Embryonic facial prominence (tissue), 1 donor: Measurements from ENCODE around the gene PHF2.

ENCODE experiments used
- DNase-seq: peaks from one replicate; pipeline ENCODE4 v3.0.0-alpha.2; 2016; ENCODE audit errors: extremely low spot score

Gene PHF2

DNA sequence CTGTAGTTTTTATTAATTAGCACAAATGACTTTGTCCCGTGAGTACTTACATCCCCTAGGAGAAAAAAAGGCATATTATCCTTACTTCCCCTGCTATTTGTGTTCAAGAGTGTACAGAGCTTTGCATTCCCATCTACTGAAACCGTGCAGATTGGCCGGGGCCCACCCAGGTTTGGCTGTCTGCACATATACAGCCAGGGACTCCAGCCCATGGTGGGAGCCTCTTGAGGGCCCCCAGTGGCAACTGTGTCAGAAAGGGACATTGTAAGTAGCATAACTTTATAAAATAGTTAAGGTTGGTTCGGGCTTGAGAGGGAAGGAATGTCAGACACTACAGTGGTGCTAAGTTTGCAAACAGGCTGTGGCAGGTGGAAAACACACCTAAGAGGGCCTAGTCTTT, 24.7 kb downstream of the PHF2 start:
- no peak for DNase-seq

DNA sequence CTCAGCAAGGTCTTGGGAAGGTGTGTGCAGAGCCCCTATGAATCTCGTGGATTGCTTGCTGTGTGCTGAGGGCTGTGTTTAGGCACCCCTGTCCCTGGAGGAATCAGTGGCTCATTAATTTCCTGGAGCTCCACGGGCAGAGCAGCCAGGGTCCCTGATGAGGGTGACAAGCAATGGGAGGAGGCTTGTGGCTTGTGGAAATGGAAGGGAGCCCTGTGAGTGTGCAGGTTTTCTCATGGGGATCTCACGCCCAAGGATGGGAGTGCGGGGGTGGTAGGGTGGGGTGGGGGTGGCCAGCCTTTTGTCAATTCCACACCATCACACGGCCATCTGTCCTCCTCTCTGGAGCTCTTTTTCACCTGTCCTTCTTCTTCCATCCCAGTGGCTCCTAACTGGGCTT, 25.3 kb downstream of the PHF2 start:
- DNase-seq: no peak

DNA sequence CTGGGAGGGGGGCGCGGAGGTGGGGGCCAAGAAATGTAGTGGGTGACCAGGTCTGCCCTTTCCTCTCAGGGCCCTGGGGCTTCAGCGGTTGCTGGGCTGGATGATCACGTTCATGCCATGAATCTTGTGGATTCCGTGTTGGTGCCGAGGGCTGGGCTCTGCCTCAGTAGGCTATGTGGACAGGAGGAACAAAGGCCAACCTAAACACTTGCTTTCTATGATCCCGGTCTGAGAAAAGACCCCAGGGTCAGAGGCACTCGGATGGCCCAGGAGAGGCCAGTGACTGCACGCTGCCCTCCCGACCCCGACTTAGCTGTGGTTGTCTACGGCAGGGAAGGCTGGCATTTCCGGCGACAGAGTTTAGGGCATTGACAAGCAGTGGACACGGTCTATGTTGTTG, 26.6 kb downstream of the PHF2 start:
- DNase-seq: no peak

DNA sequence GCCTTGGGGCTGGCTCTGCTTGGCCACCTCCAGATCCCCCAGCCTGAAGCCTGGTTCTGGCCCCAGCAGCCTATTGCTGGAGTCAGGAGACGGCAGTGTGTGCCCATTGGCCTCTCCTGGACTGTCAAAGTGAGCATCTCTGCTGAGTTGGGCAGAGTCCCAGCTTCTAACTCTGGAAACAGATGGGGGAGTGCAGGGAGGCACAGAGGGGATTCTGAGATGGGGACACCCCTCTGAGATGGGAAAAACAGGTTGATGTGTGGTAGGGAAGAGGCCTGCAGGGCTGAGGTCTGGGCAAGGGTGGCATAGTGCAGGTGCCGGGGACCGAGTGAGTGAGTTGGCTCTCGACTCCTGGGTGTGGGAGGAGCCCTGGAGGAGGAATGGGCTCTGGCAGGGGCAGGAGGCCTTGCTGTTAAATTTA, 27.5 kb downstream of the PHF2 start:
- no peak for DNase-seq

DNA sequence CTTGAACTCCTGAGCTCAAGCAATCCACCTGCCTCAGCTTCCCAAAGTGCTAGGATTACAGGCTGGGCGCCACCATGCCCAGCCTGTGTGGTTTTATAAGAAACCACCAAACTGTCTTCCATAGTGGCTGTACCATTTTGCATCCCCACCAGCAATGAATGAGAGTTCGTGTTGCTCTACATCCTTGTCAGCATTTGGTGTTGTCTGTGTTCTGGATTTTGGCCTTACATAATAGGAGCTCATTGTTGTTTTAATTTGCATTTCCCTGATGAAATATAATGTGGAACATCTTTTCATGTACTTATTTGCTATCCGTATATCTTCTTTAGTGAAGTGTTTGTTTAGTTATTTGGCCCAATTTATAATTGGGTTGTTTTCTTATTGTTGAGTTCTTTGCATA, 29.8 kb downstream of the PHF2 start:
- no peak for DNase-seq

DNA sequence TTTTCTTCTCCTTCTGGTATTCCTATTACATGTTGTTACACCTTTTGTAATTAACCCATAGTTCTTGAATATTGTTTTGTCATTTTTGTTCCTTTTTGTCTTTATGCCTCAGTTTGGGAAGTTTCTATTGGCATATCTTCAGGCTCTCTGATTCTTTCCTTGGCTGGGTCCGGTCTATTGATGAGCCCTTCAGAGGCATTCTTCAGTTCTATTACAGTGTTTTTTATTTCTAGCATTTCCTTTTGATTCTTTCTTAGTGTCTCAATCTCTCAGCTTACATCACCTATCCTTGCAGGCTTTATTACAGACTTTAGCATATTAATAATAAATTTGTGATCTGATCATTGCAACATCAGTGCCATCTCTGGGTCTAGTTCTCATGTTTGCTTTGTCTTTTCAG, 33.8 kb downstream of the PHF2 start:
- no peak for DNase-seq

DNA sequence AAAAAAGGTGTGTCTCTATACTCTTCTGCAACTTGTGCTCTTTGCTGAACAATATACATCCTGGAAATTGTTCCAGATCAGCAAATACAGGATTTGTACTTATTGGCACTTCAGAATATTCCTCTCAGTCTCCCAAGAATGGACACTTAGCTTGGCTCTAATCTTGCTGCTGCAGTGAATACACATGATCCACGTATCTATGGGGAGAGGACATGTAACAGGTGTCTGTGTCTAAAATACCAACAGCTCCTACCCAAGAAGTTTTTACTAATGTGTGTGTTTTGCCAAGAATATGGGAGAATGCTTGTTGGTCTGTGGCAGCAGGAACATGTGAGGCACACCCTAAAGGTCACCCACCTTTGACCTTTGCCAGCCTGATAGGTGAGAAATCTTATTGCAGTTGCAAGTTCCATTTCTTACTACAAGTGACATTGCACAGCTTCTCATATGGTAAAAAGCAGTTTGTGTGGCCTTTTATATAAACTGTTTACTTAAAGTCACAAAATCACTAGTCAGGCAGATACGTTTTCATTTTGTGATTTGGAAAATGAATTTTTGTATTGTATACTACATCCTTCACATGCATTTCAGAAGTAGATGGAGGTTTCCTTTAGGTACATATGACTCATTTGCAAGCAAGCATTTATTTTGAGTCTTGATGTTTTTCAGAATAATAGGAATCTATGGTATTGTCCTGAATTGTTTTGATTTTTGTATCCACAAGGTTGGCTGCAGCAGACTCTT, 35.8 kb downstream of the PHF2 start:
- DNase-seq: no peak

DNA sequence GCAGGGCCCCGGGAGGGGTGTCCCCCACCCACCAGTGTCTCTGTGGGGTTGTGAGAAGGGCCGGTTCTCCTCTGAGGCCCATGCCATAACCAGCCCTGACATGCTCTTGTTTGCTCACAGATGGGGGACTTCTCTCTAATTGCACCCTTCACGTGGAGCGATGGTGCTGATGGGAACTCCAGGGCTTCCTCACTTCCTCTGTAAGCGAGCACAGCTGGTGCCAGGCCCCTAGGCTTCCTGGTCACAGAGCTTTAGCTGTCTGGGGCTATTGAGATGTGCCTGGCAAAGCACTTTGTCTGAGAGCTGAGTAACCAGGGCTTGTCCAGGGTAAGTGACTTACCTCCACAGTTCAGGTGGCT, 36.4 kb downstream of the PHF2 start:
- no peak for DNase-seq

DNA sequence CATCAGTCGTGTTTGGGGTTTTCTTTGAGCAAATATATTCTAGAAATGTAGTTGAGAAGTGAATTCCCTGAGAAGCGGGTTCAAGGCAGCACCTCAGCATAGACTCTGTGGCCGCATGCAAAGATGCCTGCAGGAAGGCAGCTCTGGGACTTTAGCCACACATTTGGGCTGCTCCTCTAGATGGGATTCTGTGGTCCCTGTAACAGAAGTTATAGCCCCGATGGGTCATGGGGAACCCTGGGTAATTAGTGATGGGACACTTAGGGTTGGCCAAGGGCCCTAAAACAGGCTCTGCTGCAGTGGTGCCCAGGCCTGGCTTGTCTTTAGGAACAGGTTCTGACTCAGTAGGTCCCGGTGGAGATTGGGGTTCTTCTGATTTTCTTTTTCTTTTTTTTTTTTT, 36.8 kb downstream of the PHF2 start:
- DNase-seq: no peak

DNA sequence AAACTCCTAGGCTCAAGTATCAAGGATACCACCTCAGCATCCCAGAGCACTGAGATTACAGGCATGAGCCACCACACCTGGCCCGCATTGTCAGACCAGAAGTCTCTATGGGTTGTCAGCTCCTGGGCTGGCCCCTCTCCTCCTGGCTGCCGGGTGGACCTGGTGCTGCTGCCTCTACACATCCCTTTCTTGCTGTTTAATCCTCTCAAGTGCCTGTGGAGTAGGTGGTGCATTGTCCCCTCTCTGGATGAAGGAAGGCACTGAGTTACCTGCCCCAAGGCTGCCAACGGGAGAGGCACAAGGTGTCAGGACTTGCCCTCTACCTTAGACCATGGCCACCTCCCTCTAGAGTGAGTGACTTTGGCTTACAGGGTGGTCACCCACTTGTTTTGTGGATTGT, 37.4 kb downstream of the PHF2 start:
- DNase-seq: no peak

DNA sequence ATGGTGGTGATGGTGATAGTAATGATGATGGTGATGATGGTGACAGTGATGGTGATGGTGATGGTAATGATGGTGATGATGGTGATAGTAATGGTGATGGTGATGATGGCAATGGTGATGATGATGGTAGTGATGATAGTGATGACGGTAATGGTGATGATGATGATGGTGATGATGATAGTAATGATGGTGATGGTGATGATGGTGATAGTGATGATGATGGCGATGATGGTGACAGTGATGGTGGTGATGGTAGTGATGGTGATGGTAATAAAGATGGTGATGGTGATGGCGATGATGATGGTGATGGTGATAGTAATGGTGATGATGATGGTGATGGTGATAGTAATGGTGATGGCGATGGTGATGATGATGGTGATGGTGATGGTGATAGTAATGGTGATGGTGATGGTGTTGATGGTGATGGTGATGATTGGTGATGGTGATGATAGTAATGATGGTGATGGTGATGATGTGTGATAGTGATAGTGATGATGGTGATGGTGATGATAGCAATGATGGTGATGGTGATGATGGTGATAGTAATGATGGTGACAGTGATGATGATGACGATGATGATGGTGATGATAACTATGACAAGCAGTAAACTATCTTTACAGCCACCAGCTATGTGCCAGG, 38.6 kb downstream of the PHF2 start:
- no peak for DNase-seq

DNA sequence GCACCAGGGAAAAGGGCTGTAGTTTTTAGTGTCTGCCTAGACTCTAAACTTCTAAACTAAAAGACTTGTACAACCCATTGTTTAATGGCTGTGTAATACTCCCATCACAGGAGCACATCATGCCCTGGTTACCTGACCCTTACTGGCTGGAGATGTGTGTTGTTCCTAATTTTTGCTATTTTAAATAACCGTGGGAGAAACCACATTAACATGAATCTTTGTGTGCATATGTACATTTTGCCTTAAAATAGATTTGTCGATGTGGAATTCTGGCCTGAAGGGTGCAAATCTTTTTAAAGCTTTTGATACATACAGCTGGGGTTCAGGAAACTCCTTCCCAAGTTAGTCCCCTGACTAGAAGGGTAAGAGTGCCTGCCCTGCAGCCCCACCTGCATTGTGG, 39.7 kb downstream of the PHF2 start:
- DNase-seq: no peak

DNA sequence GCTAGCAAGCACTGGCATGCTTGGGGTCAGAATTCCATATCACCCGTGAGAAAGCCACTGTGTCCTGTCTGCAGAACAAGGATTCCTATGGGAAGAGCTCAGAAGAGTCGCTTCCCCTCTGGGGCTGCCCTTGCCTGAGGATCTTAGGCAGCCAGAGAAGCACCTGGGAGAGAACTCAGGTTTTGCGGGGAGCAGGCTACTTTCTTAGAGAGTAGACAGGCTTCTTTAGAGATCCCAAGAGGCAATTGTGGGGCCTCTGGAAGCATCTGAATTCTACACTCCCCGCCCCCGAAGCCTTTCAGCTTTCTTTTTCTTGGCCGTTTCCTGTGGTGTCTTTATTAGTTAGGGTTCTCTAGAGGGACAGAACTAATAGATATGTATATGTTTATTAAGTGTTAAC, 40.9 kb downstream of the PHF2 start:
- no peak for DNase-seq

DNA sequence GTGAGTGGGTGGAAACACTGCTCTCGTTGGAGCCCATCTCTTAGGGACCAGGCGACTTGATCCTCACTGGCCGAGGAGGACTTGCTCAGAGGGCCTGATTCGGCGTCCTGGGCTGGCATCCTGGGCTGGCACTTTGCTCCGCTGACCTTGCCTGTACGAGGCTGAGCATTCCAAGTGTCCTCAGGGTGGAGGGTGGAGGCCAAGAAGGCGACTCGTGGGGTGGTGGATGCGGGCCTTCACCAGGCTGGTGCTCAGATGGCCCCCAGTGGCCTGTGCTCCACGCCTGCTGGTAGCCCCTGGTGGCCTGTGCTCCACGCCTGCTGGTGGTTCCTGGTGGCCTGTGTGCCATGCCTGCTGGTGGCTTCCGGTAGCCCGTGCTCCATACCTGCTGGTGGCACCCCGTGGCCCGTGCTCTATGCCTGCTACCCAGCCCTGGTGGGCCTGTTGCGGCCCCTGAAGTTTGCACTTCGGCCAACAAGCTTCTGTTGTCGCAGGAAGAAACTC, 42.9 kb downstream of the PHF2 start:
- no peak for DNase-seq

DNA sequence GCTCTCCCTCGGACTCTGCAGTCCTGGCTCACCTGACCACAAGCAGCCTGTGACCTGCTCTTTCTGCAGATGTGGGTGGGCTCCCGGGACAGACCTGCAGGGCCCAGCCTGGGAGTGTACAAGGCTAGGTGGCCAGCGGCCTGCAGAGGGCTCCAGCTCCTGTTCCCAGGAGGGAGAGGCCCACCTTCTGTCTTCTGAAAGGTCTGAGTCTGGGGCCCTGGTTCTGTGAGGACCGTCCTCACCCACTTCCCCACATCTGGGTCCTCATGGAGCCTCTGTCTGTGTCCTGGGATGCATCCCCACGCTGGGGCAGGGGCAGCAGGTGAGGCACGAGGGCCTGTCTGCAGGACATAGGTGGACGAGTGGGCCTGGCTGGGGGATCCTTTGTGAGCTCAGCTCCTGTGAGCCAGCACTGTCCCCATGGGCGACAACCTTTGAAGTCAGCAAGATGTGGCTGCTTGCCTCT, 43.7 kb downstream of the PHF2 start:
- no peak for DNase-seq

DNA sequence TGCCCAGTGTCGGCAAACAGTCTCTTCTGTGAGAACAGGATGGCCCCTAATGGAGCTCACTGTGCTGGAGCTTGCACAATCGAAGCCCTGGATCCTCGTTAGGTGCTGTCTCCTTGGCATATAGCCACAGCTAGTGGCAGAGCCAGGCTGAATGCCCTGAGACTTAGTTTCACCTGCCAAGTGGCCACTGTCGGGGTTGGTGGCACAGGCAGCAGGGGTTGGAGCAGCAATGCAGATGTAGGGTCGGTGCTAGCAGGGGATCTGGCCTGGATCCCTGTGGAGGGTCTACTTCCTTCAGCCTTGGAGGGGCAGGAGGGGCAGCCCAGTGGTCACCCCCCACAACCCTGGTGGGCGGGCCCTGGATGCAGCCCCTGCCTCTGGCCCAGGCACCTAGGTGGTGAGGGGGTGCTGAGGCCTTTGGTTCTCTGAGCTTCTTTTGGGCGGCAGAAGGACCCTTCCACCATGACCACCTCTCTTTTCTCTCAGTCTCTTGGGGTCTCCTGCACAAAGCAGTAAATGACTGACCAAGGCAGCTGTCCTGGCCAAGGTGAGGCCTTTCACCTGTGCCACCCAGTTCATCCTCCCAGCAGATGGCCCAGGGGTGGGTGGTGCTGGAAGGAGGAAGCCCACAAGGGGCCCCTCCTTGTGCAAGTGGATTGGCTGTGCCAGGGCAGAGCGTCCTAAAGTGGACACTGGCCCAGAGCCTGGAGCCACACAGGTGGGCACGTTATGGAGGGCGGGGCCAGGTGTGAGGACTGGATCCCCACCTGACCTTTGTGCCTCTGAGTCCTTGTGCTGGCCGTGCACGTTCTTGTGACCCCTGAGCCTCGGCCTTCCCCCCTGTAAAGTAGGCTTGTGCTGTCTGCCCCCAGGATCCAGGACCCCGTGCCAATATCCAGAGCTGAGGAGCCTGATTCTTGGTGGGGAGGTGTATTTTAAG, 44.8 kb downstream of the PHF2 start:
- no peak for DNase-seq

DNA sequence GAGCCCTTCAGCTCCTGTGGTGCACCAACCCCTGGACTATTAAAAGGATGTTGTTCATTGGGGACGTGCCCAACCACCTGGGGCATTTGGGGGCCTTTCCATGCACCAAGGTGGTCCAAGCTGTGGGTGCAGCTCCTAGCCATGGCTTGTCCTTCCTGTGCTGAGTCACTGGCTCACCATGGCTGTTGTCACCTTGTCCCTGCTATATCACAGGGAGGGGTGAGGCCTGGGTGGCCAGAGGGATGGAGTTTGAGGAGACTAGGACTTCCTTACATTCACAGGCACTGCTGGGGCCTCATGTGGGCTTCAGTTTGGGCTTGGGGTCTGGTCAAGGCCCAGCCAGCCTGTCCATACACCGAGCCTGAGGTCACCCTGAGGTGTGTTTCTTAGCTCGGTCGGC, 45.5 kb downstream of the PHF2 start:
- no peak for DNase-seq

DNA sequence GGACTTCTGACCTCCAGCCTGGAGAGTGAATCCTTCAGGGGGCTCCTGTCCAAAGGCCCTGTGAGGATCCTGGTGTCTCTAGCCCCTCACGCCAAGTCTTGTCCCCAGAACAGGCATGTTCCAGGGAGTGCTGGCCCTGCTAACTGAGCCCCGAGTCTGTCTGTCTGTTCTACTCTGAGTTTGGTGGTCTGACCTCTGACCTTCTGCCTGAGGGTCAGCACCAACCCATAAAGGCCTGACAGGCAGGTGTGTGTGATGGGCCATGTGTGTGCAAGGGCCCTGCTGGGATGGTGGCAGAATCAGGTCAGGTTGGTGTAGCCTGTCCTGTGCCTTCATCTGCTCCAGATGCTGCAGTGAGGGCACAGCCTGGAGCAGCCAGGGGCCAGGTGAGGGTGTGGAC, 46.3 kb downstream of the PHF2 start:
- no peak for DNase-seq

DNA sequence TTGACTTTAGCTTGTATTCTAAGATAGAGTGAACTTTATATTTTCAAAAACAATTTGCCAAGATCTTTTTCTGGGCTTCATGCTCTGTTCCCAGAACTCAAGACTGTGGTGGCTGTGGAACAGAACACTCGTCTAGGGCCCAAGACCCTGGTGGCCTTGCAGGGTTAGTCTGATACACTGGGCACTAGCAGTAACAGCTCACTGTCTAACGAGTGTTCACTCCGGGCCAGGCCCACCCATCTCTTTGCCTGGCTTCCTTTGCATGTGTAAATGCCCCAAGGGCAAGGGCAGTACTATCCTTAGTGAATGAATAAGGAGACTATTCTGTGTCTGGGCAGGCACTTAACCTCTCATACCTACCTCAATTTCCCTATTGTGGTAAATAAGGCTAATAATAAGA, 47.4 kb downstream of the PHF2 start:
- DNase-seq: no peak

DNA sequence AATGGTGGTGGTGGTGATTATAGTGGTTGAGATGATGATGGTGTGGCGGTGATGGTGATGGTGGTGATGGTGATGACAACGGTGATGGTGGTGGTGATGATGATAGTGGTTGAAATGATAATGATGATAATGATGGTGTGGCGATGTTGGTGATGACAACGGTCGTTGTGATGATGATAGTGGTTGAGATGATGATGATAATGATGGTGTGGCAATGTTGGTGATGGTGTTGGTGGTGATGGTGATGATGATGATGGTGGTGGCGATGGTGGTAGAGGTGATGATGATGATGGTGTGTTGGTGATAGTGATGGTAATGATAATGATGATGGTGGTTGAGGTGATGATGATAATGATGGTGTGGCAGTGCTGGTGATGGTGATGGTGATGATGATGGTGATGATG, 48.0 kb downstream of the PHF2 start:
- no peak for DNase-seq

DNA sequence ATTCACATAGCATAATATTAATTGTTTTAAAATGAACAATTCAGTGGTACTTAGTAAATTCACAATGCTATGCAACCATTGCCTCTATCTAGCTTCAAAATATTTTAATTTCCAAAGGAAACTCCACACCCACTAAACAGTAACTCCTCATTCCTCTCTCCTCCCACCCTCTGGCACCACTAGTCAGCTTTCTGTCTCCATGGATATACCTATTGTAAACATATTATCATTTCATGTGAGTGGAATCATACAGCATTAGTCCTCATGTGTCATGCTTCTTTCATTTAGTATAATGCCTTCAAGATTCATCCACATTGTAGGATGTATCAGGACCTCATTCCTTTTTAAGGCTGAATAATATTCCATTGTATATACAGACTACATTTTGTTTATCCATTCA, 48.6 kb downstream of the PHF2 start:
- DNase-seq: no peak

DNA sequence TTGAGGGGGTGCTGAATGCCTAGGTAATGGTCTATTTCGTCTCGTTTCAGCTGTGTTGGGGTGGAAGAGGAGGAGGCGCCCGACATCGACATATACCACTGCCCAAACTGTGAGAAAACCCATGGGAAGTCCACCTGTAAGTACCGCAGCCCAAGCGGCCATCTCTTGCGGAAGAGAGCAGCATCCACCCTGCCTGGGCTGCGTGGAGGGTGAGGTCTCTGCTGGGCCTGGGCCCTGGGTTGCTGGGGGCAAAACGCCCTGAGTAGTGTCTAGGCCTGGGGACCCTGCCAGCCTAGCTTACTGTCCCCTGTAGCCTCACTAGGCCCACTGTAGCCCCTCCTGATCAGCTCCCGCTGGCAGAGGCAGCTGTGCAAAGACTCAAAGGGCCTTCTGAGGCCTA, 53.5 kb downstream of the PHF2 start:
- no peak for DNase-seq
